ENCODE results near the gene GDI1.

Gene GDI1

GRCh38 chrX:154437971-154438893 lies 1.3 kb downstream of the GDI1 start:
- DNase-seq (ENCODE audit: low read depth in 2 of 2), result no peak

GRCh38 chrX:154439841-154440240 lies 2.9 kb downstream of the GDI1 start:
- DNase-seq (ENCODE audit: low read depth in 2 of 2), result no peak

GRCh38 chrX:154440623-154441357 lies 3.8 kb downstream of the GDI1 start:
- no peak for DNase-seq (ENCODE audit: low read depth in 2 of 2)

GRCh38 chrX:154441564-154441963 lies 4.6 kb downstream of the GDI1 start:
- no peak for DNase-seq (ENCODE audit: low read depth in 2 of 2)

- no peak for DNase-seq (ENCODE audit: low read depth in 2 of 2)
Measured at GRCh38 chrX:154441984-154442707, 5.2 kb downstream of the GDI1 start.

GRCh38 chrX:154443479-154443910 lies 6.5 kb downstream of the GDI1 start:
- DNase-seq (ENCODE audit: low read depth in 2 of 2), result no peak

GRCh38 chrX:154443992-154444754 lies 7.2 kb downstream of the GDI1 start, which contains the start of gene FAM50A:
TSS of gene FAM50A (plus strand) at chrX:154444141. CDS start at chrX:154444236, 95 bp downstream.
- DNase-seq (ENCODE audit: low read depth in 2 of 2), result peak; percentile 37 to 73

- no peak for DNase-seq (ENCODE audit: low read depth in 2 of 2)
Measured at GRCh38 chrX:154444755-154445246, 7.8 kb downstream of the GDI1 start.

GRCh38 chrX:154445776-154446175 lies 8.8 kb downstream of the GDI1 start:
- DNase-seq (ENCODE audit: low read depth in 2 of 2), result no peak

- DNase-seq (ENCODE audit: low read depth in 2 of 2), result no peak
Measured at GRCh38 chrX:154446430-154446829, 9.5 kb downstream of the GDI1 start.

- DNase-seq (ENCODE audit: low read depth in 2 of 2), result no peak
Measured at GRCh38 chrX:154448484-154448883, 11.5 kb downstream of the GDI1 start.

- DNase-seq (ENCODE audit: low read depth in 2 of 2), result no peak
Measured at GRCh38 chrX:154449618-154450017, 12.7 kb downstream of the GDI1 start.

- DNase-seq (ENCODE audit: low read depth in 2 of 2), result no peak
Measured at GRCh38 chrX:154450312-154450711, 13.4 kb downstream of the GDI1 start.

GRCh38 chrX:154452823-154453222 lies 15.9 kb downstream of the GDI1 start:
- no peak for DNase-seq (ENCODE audit: low read depth in 2 of 2)

- DNase-seq (ENCODE audit: low read depth in 2 of 2), result peak; percentile 25 to 42
Measured at GRCh38 chrX:154457491-154458115, 20.6 kb downstream of the GDI1 start.

GRCh38 chrX:154458116-154458953 lies 21.4 kb downstream of the GDI1 start, which contains the start of gene PLXNA3:
TSS of gene PLXNA3 (plus strand) at chrX:154458281. CDS start at chrX:154460184, 1,903 bp downstream.
- peak; percentile 55 to 59 for DNase-seq (ENCODE audit: low read depth in 2 of 2)

GRCh38 chrX:154458954-154459778 lies 22.2 kb downstream of the GDI1 start:
- DNase-seq (ENCODE audit: low read depth in 2 of 2), result no peak

GRCh38 chrX:154459832-154460231 lies 22.9 kb downstream of the GDI1 start:
- no peak for DNase-seq (ENCODE audit: low read depth in 2 of 2)

GRCh38 chrX:154460326-154460725 lies 23.4 kb downstream of the GDI1 start:
- no peak for DNase-seq (ENCODE audit: low read depth in 2 of 2)
